Measurements from ENCODE around the gene DOCK9. TPM values are rescaled to one million over a fixed set of nuclear protein-coding genes. Genes with fewer than 3 reads are reported as not detected.

Gene DOCK9
- total RNA-seq, 4 donors from 2014 or later = 94.7 to 240 (median 150) TPM

GRCh38 chr13:98951266-98951665 is 26.6 kb downstream of the DOCK9 start:
- H3K9me3 ChIP-seq = no peaks in the 10 kb centered on the region
- no peak overlapping the region for H3K4me3 ChIP-seq
- peaks cover 0 to 18% (median 0%) of the 10 kb centered on the region in 3 donors for H3K4me1 ChIP-seq
- intact Hi-C loops (cut with DNase I) = no loop called here
- WGBS, 2 donors = 93 to 94% methylated on average over 6 of the region's 6 CpGs
- no peak for TF ChIP-seq CTCF (IDR thresholded peaks at IDR 0.05)
- DNase-seq = no peak
- H3K27me3 ChIP-seq = no peaks in the 10 kb centered on the region
- peaks cover 0 to 36% (median 0%) of the 10 kb centered on the region in 3 donors for H3K36me3 ChIP-seq
- no peak overlapping the region for H3K27ac ChIP-seq

GRCh38 chr13:98950705-98951104 is 27.2 kb downstream of the DOCK9 start:
- 87 to 91% methylated on average over 7 of the region's 7 CpGs for WGBS, 2 donors
- no peak overlapping the region for H3K27ac ChIP-seq
- H3K4me3 ChIP-seq = no peak overlapping the region
- H3K36me3 ChIP-seq = peaks cover 0 to 36% (median 0%) of the 10 kb centered on the region in 3 donors
- intact Hi-C loops (cut with DNase I) = no loop called here
- no peaks in the 10 kb centered on the region for H3K27me3 ChIP-seq
- DNase-seq = no peak
- peaks cover 0 to 24% (median 0%) of the 10 kb centered on the region in 3 donors for H3K4me1 ChIP-seq
- H3K9me3 ChIP-seq = no peaks in the 10 kb centered on the region
- TF ChIP-seq CTCF (IDR thresholded peaks at IDR 0.05) (no peak), POLR2A (IDR thresholded peaks at IDR 0.05) (no peak)

GRCh38 chr13:98947925-98948324 is 29.9 kb downstream of the DOCK9 start:
- no peak for DNase-seq
- TF ChIP-seq CTCF (IDR thresholded peaks at IDR 0.05) = no peak
- no peak for TF ChIP-seq POLR2A (IDR thresholded peaks at IDR 0.05)
- no peaks in the 10 kb centered on the region for H3K27me3 ChIP-seq
- peak overlapping the region in 2 of 4 donors; percentile 16 to 46 for H3K27ac ChIP-seq
- H3K9me3 ChIP-seq = no peaks in the 10 kb centered on the region
- H3K4me1 ChIP-seq = peaks cover 0 to 41% (median 3%) of the 10 kb centered on the region in 3 donors
- intact Hi-C loops (cut with DNase I) = no loop called here
- 38 to 57% methylated on average over 1 of the region's 1 CpG for WGBS, 2 donors
- no peak overlapping the region for H3K4me3 ChIP-seq
- peaks cover 0 to 23% (median 0%) of the 10 kb centered on the region in 3 donors for H3K36me3 ChIP-seq

GRCh38 chr13:98945863-98946605 is 31.8 kb downstream of the DOCK9 start:
- 93 to 94% methylated on average over 9 of the region's 9 CpGs for WGBS, 2 donors
- peak overlapping the region in 1 of 4 donors; percentile 29 for H3K27ac ChIP-seq
- no peaks in the 10 kb centered on the region for H3K27me3 ChIP-seq
- intact Hi-C loops (cut with DNase I) = no loop called here
- H3K4me1 ChIP-seq = peaks cover 1 to 58% (median 3%) of the 10 kb centered on the region in 3 donors
- H3K4me3 ChIP-seq = no peak overlapping the region
- no peak for TF ChIP-seq POLR2A (IDR thresholded peaks at IDR 0.05)
- TF ChIP-seq CTCF (IDR thresholded peaks at IDR 0.05) = no peak
- H3K36me3 ChIP-seq = peaks cover 0 to 13% (median 0%) of the 10 kb centered on the region in 3 donors
- H3K9me3 ChIP-seq = no peaks in the 10 kb centered on the region
- no peak for DNase-seq

GRCh38 chr13:98944336-98944735 is 33.5 kb downstream of the DOCK9 start:
- H3K4me3 ChIP-seq = no peak overlapping the region
- intact Hi-C loops (cut with DNase I) = no loop called here
- TF ChIP-seq CTCF (IDR thresholded peaks at IDR 0.05) (no peak), POLR2A (IDR thresholded peaks at IDR 0.05) (no peak)
- H3K27me3 ChIP-seq = no peaks in the 10 kb centered on the region
- no peaks in the 10 kb centered on the region for H3K9me3 ChIP-seq
- WGBS, 2 donors = 94 to 99% methylated on average over 4 to 5 of the region's 5 CpGs
- DNase-seq = no peak
- H3K4me1 ChIP-seq = peaks cover 6 to 75% (median 17%) of the 10 kb centered on the region in 3 donors
- no peaks in the 10 kb centered on the region for H3K36me3 ChIP-seq
- H3K27ac ChIP-seq = peak overlapping the region in 1 of 4 donors; percentile 7

Measured in esophagus squamous epithelium (tissue), 5 donors.